GM23338 (cell line): ENCODE measurements around the gene GSTP1.

Experiments used
- EZH2 ChIP-seq: fragments of 200-600 bp; sonication (generic); IDR thresholded peaks from one replicate; pipeline ENCODE4 v1.8.0; 2017; ENCODE audit warnings: antibody characterized with exemption, mild to moderate bottlenecking, low read depth; ENCODE audit not compliant: unreplicated experiment
- POLR2AphosphoS5 ChIP-seq: IDR thresholded peaks from 2 replicates; pipeline ENCODE4 v1.6.1; 2016; ENCODE audit warnings: antibody characterized with exemption, low read depth
- TF ChIP-seq, protein P1 (sequence below), 2 experiments: fragments of 200-600 bp in 1 of 2; sonication (generic) in 1 of 2; conservative IDR thresholded peaks; 2 replicates each; pipeline versions ENCODE4 v1.5.1 to v1.6.1; 2016 to 2017; ENCODE audit warnings: antibody characterized with exemption in 2 of 2, low read depth in 2 of 2, mild to moderate bottlenecking in 2 of 2, moderate library complexity in 1 of 2

DNA sequence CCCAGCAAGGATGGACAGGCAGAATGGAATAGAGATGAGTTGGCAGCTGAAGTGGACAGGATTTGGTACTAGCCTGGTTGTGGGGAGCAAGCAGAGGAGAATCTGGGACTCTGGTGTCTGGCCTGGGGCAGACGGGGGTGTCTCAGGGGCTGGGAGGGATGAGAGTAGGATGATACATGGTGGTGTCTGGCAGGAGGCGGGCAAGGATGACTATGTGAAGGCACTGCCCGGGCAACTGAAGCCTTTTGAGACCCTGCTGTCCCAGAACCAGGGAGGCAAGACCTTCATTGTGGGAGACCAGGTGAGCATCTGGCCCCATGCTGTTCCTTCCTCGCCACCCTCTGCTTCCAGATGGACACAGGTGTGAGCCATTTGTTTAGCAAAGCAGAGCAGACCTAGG is 2.3 kb downstream of the GSTP1 start:
- TF ChIP-seq, protein P1, sequence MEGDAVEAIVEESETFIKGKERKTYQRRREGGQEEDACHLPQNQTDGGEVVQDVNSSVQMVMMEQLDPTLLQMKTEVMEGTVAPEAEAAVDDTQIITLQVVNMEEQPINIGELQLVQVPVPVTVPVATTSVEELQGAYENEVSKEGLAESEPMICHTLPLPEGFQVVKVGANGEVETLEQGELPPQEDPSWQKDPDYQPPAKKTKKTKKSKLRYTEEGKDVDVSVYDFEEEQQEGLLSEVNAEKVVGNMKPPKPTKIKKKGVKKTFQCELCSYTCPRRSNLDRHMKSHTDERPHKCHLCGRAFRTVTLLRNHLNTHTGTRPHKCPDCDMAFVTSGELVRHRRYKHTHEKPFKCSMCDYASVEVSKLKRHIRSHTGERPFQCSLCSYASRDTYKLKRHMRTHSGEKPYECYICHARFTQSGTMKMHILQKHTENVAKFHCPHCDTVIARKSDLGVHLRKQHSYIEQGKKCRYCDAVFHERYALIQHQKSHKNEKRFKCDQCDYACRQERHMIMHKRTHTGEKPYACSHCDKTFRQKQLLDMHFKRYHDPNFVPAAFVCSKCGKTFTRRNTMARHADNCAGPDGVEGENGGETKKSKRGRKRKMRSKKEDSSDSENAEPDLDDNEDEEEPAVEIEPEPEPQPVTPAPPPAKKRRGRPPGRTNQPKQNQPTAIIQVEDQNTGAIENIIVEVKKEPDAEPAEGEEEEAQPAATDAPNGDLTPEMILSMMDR (conservative IDR thresholded peaks at IDR 0.05; ENCODE audit: low read depth in 2 of 2): no peak
- no peak for TF ChIP-seq POLR2AphosphoS5
- TF ChIP-seq EZH2: no peak
